Measurements from ENCODE around the gene COQ8A.

COQ8A gene

GRCh38 chr1:226950316-226950715 lies 10.2 kb downstream of the COQ8A start:
- H3K4me2 ChIP-seq (ENCODE audit: low read length) = no peak overlapping the region
- H3K27ac ChIP-seq (ENCODE audit: low read depth, low read length, poor library complexity, severe bottlenecking) = no peak overlapping the region
- no peaks in the 10 kb centered on the region for H3K79me2 ChIP-seq (ENCODE audit: insufficient read depth, low read length)
- no peaks in the 10 kb centered on the region for H3F3A ChIP-seq (ENCODE audit: insufficient read depth, low read length)
- no peaks in the 10 kb centered on the region for H3K36me3 ChIP-seq (ENCODE audit: insufficient read depth, low read length)
- TF ChIP-seq CTCF (IDR thresholded peaks at IDR 0.05; ENCODE audit: low read length) = no peak
- H2AFZ ChIP-seq (ENCODE audit: low read length) = no peak overlapping the region
- H3K4me3 ChIP-seq (ENCODE audit: low read depth, low read length, poor library complexity, severe bottlenecking) = no peak overlapping the region
- peaks cover 7% of the 10 kb centered on the region for H3K4me1 ChIP-seq (ENCODE audit: insufficient read depth, low read length, severe bottlenecking)
- no peaks in the 10 kb centered on the region for H3K27me3 ChIP-seq (ENCODE audit: insufficient read depth, low read length)
- no peaks in the 10 kb centered on the region for H3K9me3 ChIP-seq (ENCODE audit: low read length)
- no peaks in the 10 kb centered on the region for H3K9me2 ChIP-seq (ENCODE audit: low read depth, low read length)
- H4K20me1 ChIP-seq (ENCODE audit: insufficient read depth, low read length) = no peaks in the 10 kb centered on the region
- H3K9ac ChIP-seq (ENCODE audit: low read length) = no peak overlapping the region

GRCh38 chr1:226950871-226951270 lies 10.8 kb downstream of the COQ8A start:
- TF ChIP-seq CTCF (IDR thresholded peaks at IDR 0.05; ENCODE audit: low read length) = no peak
- no peak for TF ChIP-seq EZH2 (IDR thresholded peaks at IDR 0.05; ENCODE audit: borderline replicate concordance, low read length)
- Histone ChIP-seq H3K27ac (ENCODE audit: low read depth, low read length, poor library complexity, severe bottlenecking) (no peak overlapping the region), H4K20me1 (ENCODE audit: insufficient read depth, low read length) (no peaks in the 10 kb centered on the region), H3K9ac (ENCODE audit: low read length) (no peak overlapping the region), H3F3A (ENCODE audit: insufficient read depth, low read length) (no peaks in the 10 kb centered on the region), H3K36me3 (ENCODE audit: insufficient read depth, low read length) (no peaks in the 10 kb centered on the region), H3K9me3 (ENCODE audit: low read length) (no peaks in the 10 kb centered on the region), H3K4me1 (ENCODE audit: insufficient read depth, low read length, severe bottlenecking) (peaks cover 1% of the 10 kb centered on the region), H3K79me2 (ENCODE audit: insufficient read depth, low read length) (no peaks in the 10 kb centered on the region), H3K9me2 (ENCODE audit: low read depth, low read length) (no peaks in the 10 kb centered on the region), H3K27me3 (ENCODE audit: insufficient read depth, low read length) (no peaks in the 10 kb centered on the region), H3K4me3 (ENCODE audit: low read depth, low read length, poor library complexity, severe bottlenecking) (no peak overlapping the region), H2AFZ (ENCODE audit: low read length) (no peak overlapping the region), H3K4me2 (ENCODE audit: low read length) (no peak overlapping the region)

GRCh38 chr1:226951286-226952117 lies 11.4 kb downstream of the COQ8A start:
- Histone ChIP-seq H3K9ac (ENCODE audit: low read length) (no peak overlapping the region), H2AFZ (ENCODE audit: low read length) (no peak overlapping the region)
- TF ChIP-seq EZH2 (IDR thresholded peaks at IDR 0.05; ENCODE audit: borderline replicate concordance, low read length) = no peak
- no peak for TF ChIP-seq CTCF (IDR thresholded peaks at IDR 0.05; ENCODE audit: low read length)

More at GRCh38 chr1:226951286-226952117, 11.4 kb downstream of the COQ8A start:
- no peak overlapping the region for H3K4me3 ChIP-seq (ENCODE audit: low read depth, low read length, poor library complexity, severe bottlenecking)
- no peak overlapping the region for H3K27ac ChIP-seq (ENCODE audit: low read depth, low read length, poor library complexity, severe bottlenecking)
- no peak overlapping the region for H3K4me2 ChIP-seq (ENCODE audit: low read length)
- H3K4me1 ChIP-seq (ENCODE audit: insufficient read depth, low read length, severe bottlenecking) = no peaks in the 10 kb centered on the region
- no peaks in the 10 kb centered on the region for H3K27me3 ChIP-seq (ENCODE audit: insufficient read depth, low read length)
- no peaks in the 10 kb centered on the region for H3K9me2 ChIP-seq (ENCODE audit: low read depth, low read length)
- no peaks in the 10 kb centered on the region for H3F3A ChIP-seq (ENCODE audit: insufficient read depth, low read length)
- H3K79me2 ChIP-seq (ENCODE audit: insufficient read depth, low read length) = no peaks in the 10 kb centered on the region
- H3K9me3 ChIP-seq (ENCODE audit: low read length) = no peaks in the 10 kb centered on the region
- no peaks in the 10 kb centered on the region for H3K36me3 ChIP-seq (ENCODE audit: insufficient read depth, low read length)
- no peaks in the 10 kb centered on the region for H4K20me1 ChIP-seq (ENCODE audit: insufficient read depth, low read length)

Data from OCI-LY1 (cell line).